ENCODE measurements around the gene URB1.
"Not testable (repeated sequence)": the region's sequence is repeated elsewhere in the genome, so short reads cannot be mapped to it uniquely, and the experiment has no call there.

- TF ChIP-seq, protein P1, sequence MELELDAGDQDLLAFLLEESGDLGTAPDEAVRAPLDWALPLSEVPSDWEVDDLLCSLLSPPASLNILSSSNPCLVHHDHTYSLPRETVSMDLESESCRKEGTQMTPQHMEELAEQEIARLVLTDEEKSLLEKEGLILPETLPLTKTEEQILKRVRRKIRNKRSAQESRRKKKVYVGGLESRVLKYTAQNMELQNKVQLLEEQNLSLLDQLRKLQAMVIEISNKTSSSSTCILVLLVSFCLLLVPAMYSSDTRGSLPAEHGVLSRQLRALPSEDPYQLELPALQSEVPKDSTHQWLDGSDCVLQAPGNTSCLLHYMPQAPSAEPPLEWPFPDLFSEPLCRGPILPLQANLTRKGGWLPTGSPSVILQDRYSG (tag; conservative IDR thresholded peaks at IDR 0.05; ENCODE audit: low read depth): not testable (repeated sequence)
- TF ChIP-seq TGIF2 (CRISPR knock-in tag; IDR thresholded peaks at IDR 0.05); HDAC6 (IDR thresholded peaks at IDR 0.05; ENCODE audit: low read depth, low read length); CEBPB (tag; IDR thresholded peaks at IDR 0.05); SMC3 (conservative IDR thresholded peaks at IDR 0.05; ENCODE audit: insufficient read depth, low read depth, low read length); RAD21 (CRISPR knock-in tag; conservative IDR thresholded peaks at IDR 0.05 in 1 of 2, IDR thresholded peaks at IDR 0.05 in 1 of 2); SAP30 (IDR thresholded peaks at IDR 0.05; ENCODE audit: borderline replicate concordance, insufficient read depth, low read depth, low read length, poor library complexity, severe bottlenecking); HMG20A (CRISPR knock-in tag; conservative IDR thresholded peaks at IDR 0.05): not testable (repeated sequence)
- TF ChIP-seq, protein P2, sequence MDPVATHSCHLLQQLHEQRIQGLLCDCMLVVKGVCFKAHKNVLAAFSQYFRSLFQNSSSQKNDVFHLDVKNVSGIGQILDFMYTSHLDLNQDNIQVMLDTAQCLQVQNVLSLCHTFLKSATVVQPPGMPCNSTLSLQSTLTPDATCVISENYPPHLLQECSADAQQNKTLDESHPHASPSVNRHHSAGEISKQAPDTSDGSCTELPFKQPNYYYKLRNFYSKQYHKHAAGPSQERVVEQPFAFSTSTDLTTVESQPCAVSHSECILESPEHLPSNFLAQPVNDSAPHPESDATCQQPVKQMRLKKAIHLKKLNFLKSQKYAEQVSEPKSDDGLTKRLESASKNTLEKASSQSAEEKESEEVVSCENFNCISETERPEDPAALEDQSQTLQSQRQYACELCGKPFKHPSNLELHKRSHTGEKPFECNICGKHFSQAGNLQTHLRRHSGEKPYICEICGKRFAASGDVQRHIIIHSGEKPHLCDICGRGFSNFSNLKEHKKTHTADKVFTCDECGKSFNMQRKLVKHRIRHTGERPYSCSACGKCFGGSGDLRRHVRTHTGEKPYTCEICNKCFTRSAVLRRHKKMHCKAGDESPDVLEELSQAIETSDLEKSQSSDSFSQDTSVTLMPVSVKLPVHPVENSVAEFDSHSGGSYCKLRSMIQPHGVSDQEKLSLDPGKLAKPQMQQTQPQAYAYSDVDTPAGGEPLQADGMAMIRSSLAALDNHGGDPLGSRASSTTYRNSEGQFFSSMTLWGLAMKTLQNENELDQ (CRISPR knock-in tag; IDR thresholded peaks at IDR 0.05; ENCODE audit: borderline replicate concordance): not testable (repeated sequence)
- TF ChIP-seq, protein P3, sequence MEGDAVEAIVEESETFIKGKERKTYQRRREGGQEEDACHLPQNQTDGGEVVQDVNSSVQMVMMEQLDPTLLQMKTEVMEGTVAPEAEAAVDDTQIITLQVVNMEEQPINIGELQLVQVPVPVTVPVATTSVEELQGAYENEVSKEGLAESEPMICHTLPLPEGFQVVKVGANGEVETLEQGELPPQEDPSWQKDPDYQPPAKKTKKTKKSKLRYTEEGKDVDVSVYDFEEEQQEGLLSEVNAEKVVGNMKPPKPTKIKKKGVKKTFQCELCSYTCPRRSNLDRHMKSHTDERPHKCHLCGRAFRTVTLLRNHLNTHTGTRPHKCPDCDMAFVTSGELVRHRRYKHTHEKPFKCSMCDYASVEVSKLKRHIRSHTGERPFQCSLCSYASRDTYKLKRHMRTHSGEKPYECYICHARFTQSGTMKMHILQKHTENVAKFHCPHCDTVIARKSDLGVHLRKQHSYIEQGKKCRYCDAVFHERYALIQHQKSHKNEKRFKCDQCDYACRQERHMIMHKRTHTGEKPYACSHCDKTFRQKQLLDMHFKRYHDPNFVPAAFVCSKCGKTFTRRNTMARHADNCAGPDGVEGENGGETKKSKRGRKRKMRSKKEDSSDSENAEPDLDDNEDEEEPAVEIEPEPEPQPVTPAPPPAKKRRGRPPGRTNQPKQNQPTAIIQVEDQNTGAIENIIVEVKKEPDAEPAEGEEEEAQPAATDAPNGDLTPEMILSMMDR (IDR thresholded peaks at IDR 0.05 in 2 of 3, conservative IDR thresholded peaks at IDR 0.05 in 1 of 3; ENCODE audit: insufficient read depth in 2 of 3, low read depth in 1 of 3, low read length in 3 of 3): not testable (repeated sequence)
- TF ChIP-seq, protein P4, sequence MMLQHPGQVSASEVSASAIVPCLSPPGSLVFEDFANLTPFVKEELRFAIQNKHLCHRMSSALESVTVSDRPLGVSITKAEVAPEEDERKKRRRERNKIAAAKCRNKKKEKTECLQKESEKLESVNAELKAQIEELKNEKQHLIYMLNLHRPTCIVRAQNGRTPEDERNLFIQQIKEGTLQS (IDR thresholded peaks at IDR 0.05): not testable (repeated sequence)
- TF ChIP-seq, protein P4 (CRISPR knock-in tag; conservative IDR thresholded peaks at IDR 0.05): not testable (repeated sequence)
Measured at GRCh38 chr21:32310976-32311375, 81.8 kb downstream of the URB1 start.
